ENCODE measurements around the gene NELL2. TPM values are rescaled to one million over a fixed set of nuclear protein-coding genes. Genes with fewer than 3 reads are reported as not detected.

Gene NELL2
- total RNA-seq, 1 experiment from 2014 or later = 32.7 TPM

DNA sequence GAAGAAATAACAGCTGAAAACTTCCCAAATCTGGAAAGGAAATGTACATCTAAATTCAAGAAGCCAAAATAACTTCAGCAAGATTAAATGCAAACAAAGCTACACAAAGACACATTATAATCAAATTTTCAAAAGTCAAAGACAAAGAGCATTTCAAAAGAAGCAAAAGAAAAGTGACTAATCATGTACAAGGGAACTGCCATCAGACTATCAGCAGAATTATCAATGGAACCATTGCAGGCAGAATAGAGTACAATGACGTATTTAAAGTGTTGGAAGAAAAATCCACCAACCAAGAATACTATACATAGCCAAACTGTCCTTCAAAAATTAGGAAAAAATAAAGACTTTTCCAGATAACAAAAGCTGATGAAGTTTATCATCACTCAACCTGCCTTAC lies 147.5 kb downstream of the NELL2 start:
- no peak overlapping the region for H3K4me3 Mint-ChIP-seq
- TF ChIP-seq, protein P1, sequence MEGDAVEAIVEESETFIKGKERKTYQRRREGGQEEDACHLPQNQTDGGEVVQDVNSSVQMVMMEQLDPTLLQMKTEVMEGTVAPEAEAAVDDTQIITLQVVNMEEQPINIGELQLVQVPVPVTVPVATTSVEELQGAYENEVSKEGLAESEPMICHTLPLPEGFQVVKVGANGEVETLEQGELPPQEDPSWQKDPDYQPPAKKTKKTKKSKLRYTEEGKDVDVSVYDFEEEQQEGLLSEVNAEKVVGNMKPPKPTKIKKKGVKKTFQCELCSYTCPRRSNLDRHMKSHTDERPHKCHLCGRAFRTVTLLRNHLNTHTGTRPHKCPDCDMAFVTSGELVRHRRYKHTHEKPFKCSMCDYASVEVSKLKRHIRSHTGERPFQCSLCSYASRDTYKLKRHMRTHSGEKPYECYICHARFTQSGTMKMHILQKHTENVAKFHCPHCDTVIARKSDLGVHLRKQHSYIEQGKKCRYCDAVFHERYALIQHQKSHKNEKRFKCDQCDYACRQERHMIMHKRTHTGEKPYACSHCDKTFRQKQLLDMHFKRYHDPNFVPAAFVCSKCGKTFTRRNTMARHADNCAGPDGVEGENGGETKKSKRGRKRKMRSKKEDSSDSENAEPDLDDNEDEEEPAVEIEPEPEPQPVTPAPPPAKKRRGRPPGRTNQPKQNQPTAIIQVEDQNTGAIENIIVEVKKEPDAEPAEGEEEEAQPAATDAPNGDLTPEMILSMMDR (conservative IDR thresholded peaks at IDR 0.05) = no peak
- Histone ChIP-seq H2BK120ac (ENCODE audit: low read depth, low read length, poor library complexity, severe bottlenecking) (no peak overlapping the region), H3K23me2 (ENCODE audit: insufficient read length, low read depth, low read length, poor library complexity, severe bottlenecking) (no peaks in the 10 kb centered on the region), H3K4me1 (ENCODE audit: insufficient read depth, low read length) (no peaks in the 10 kb centered on the region), H3K18ac (ENCODE audit: insufficient read length, low read depth, low read length) (no peak overlapping the region), H2BK12ac (ENCODE audit: insufficient read length, low read depth, low read length) (no peak overlapping the region), H4K91ac (ENCODE audit: insufficient read length, low read depth, low read length) (no peak overlapping the region), H2BK5ac (ENCODE audit: insufficient read length, low read length) (no peak overlapping the region), H3K4ac (ENCODE audit: low read depth, low read length) (no peak overlapping the region), H2AK5ac (ENCODE audit: insufficient read length, low read length) (no peak overlapping the region), H4K5ac (ENCODE audit: insufficient read length, low read depth, low read length) (no peak overlapping the region), H2BK15ac (ENCODE audit: low read depth, low read length) (no peak overlapping the region), H3K79me1 (ENCODE audit: insufficient read depth, low read depth, low read length, poor library complexity, severe bottlenecking) (no peaks in the 10 kb centered on the region), H4K20me1 (ENCODE audit: control insufficient read depth, insufficient read depth, insufficient read length) (no peaks in the 10 kb centered on the region), H3K4me2 (ENCODE audit: insufficient read depth, insufficient read length, low read length) (no peak overlapping the region), H3K9ac (ENCODE audit: extremely low read depth, insufficient read length, low read length) (no peak overlapping the region), H2AFZ (ENCODE audit: low read length) (no peak overlapping the region), H3K27me3 (ENCODE audit: insufficient read depth, low read length) (no peaks in the 10 kb centered on the region), H3K14ac (ENCODE audit: insufficient read depth, low read length) (no peak overlapping the region), H3K23ac (ENCODE audit: insufficient read length, low read depth, low read length) (no peak overlapping the region), H3K9me3 (ENCODE audit: control insufficient read depth, low read depth, low read length) (no peaks in the 10 kb centered on the region), H2BK20ac (ENCODE audit: low read depth, low read length, poor library complexity, severe bottlenecking) (no peak overlapping the region), H3T11ph (ENCODE audit: low read length) (no peak overlapping the region), H3K27ac (ENCODE audit: insufficient read length, low read depth, low read length) (no peak overlapping the region), H4K8ac (replicated peaks; ENCODE audit: insufficient read length, low read depth, low read length) (no peak overlapping the region), H3K79me2 (ENCODE audit: insufficient read depth, low read length) (no peaks in the 10 kb centered on the region), H3K56ac (ENCODE audit: insufficient read length, low read depth, low read length) (no peak overlapping the region)
- H3K27ac Mint-ChIP-seq = no peak overlapping the region
- no peaks in the 10 kb centered on the region for H3K4me1 Mint-ChIP-seq
- WGBS (ENCODE audit: extremely low coverage, insufficient read length, low lambda C conversion rate) = no CpG with 5 or more reads among the region's 1 CpG
- no peak for DNase-seq
- peaks cover 21 to 43% (median 31%) of the 10 kb centered on the region in 3 experiments for H3K36me3 Mint-ChIP-seq (ENCODE audit: insufficient read depth in 1 of 3, low read depth in 3 of 3)
- H3K27me3 Mint-ChIP-seq (ENCODE audit: low read depth) = no peaks in the 10 kb centered on the region
- H3K9me3 Mint-ChIP-seq = peaks cover 28 to 39% of the 10 kb centered on the region in 2 experiments

Measured in H9 (cell line).